AG10803 (cell line): ENCODE measurements around the gene CDH4.

ENCODE experiments used
- DNase-seq: peaks from one replicate; pipeline ENCODE4 v3.0.0; 2010; ENCODE audit warnings: low read depth
- H3K4me3 ChIP-seq: 2 replicates; pipeline ENCODE4 v1.5.1; 2011; ENCODE audit warnings: mild to moderate bottlenecking, low read length, control low read depth
- CTCF ChIP-seq: conservative IDR thresholded peaks from 2 replicates; pipeline ENCODE4 v1.5.1; 2011; ENCODE audit warnings: mild to moderate bottlenecking, low read length, control low read depth, inconsistent platforms

The CDH4 gene

DNA sequence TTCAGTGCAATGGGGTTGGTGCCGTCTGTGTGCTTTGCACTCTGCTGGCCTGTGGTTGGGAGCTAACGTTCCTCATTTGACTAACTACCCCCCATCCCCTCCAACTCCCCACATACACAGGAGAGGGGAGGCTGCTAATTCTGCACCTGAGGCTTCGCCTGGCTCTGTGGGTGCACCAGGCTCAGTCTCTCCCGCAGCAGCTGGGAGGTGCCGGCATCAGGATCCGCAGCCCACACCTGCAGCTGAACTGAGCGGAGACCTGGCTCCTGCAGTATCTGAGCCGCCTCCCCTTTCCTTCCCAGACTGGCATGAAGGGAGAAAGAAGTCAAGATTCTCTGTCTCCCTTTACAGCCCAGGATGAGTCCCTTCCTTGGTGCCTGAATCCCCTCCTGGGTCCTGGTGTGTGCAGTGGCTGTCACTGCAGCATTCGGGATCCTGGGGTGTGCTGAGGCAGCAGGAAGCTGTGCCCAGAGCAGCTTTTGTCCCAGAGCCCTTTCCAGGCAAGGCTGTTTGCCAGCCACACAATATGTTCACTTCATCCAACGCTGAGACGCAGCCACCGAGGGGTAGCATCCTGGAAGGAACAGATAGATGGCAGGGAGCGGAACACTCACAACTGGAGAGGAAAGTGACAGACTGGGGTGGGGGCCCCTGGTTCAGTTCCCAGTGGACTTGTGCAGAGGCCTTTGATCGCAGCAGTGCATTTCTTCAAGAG lies 70.2 kb downstream of the CDH4 start:
- no peak overlapping the region for H3K4me3 ChIP-seq
- DNase-seq = no peak
- no peak for TF ChIP-seq CTCF

- no peak for DNase-seq
- TF ChIP-seq CTCF = no peak
- H3K4me3 ChIP-seq = no peak overlapping the region
Measured at GRCh38 chr20:61324906-61325305, 72.8 kb downstream of the CDH4 start.

GRCh38 chr20:61325718-61326117 lies 73.7 kb downstream of the CDH4 start:
- no peak for TF ChIP-seq CTCF
- no peak for DNase-seq

GRCh38 chr20:61328911-61329558 lies 77.0 kb downstream of the CDH4 start:
- H3K4me3 ChIP-seq = no peak overlapping the region
- no peak for TF ChIP-seq CTCF
- DNase-seq = no peak

More at GRCh38 chr20:61325718-61326117, 73.7 kb downstream of the CDH4 start:
- no peak overlapping the region for H3K4me3 ChIP-seq

DNA sequence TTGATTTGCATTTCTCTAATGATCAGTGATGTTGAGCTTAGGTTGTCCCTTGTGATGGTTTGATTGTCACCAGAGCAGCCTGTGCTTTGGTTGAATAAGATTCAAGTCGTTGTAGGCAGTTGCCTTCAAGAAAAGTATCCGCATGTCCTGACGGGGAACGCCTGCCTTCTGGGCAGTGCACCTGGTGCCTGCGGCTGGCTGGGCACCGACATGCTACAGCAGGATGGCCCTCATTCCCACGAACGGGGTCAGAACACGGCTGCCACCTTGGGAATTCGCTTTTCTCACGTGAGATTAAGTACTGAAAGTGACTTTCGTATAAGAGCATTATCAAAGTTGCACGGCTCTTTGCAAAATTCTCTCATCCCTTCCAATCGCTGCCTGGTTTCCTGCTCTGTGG lies 78.4 kb downstream of the CDH4 start:
- no peak for DNase-seq
- H3K4me3 ChIP-seq = no peak overlapping the region
- no peak for TF ChIP-seq CTCF

GRCh38 chr20:61331543-61331942 lies 79.5 kb downstream of the CDH4 start:
- H3K4me3 ChIP-seq = no peak overlapping the region
- TF ChIP-seq CTCF = no peak
- no peak for DNase-seq
